CD4-positive, alpha-beta memory T cell (primary cell): ENCODE results near the gene CYTH1. TPM values are rescaled to one million over a fixed set of nuclear protein-coding genes. Genes with fewer than 3 reads are reported as not detected.

Experiments
- CTCF ChIA-PET: fragments of 350-600 bp; sonication (Branson Sonifier 250); formaldehyde crosslinking; loops from one replicate; lab custom pipeline; 2021; ENCODE audit warnings: inconsistent platforms; ENCODE audit not compliant: partially characterized antibody; lab: Charles Lee
- POLR2A ChIA-PET: fragments of 350-600 bp; sonication (Branson Sonifier 250); formaldehyde crosslinking; loops from one replicate; lab custom pipeline; 2021; ENCODE audit not compliant: partially characterized antibody; lab: Charles Lee
- DNase-seq, 5 donors: peaks; one replicate each; pipeline versions ENCODE4 v3.0.0 to v3.0.0-alpha.2; 2020 to 2022; ENCODE audit warnings: mixed read lengths in 1 of 5
- H3K27ac ChIP-seq: one replicate; pipeline ENCODE4 v1.7.0; 2013; ENCODE audit warnings: low read depth, low read length
- H3K27me3 ChIP-seq: 2 replicates; pipeline ENCODE4 v1.7.0; 2013; ENCODE audit warnings: mild to moderate bottlenecking, low read length, moderate library complexity; ENCODE audit not compliant: insufficient read depth
- H3K36me3 ChIP-seq: 2 replicates; pipeline ENCODE4 v1.7.0; 2013; ENCODE audit warnings: mild to moderate bottlenecking, low read length, moderate library complexity; ENCODE audit not compliant: insufficient read depth
- H3K4me1 ChIP-seq: 2 replicates; pipeline ENCODE4 v1.7.0; 2013; ENCODE audit warnings: mild to moderate bottlenecking, low read length, moderate library complexity; ENCODE audit not compliant: insufficient read depth
- H3K4me3 ChIP-seq, 2 donors: one replicate each; pipeline ENCODE4 v1.7.0; 2013; ENCODE audit warnings: low read length in 2 of 2, mild to moderate bottlenecking in 1 of 2
- H3K9me3 ChIP-seq, 2 donors: one replicate each; pipeline ENCODE4 v1.7.0; 2013; ENCODE audit warnings: low read length in 2 of 2, control low read depth in 1 of 2; ENCODE audit not compliant: control insufficient read depth in 1 of 2
- H3K27ac Mint-ChIP-seq, 7 donors: one replicate each; pipeline ENCODE4 v1.8.0; 2020 to 2021; ENCODE audit warnings: mixed read lengths in 7 of 7, mild to moderate bottlenecking in 6 of 7, inconsistent platforms in 3 of 7, moderate library complexity in 3 of 7
- H3K27me3 Mint-ChIP-seq, 2 donors: one replicate each; pipeline ENCODE4 v1.8.0; 2020 to 2021; ENCODE audit warnings: mixed read lengths in 2 of 2
- H3K36me3 Mint-ChIP-seq, 2 donors: one replicate each; pipeline ENCODE4 v1.8.0; 2020 to 2021; ENCODE audit warnings: mixed read lengths in 2 of 2, inconsistent platforms in 1 of 2, mild to moderate bottlenecking in 1 of 2
- H3K4me1 Mint-ChIP-seq, 4 donors: one replicate each; pipeline ENCODE4 v1.8.0; 2020 to 2021; ENCODE audit warnings: mixed read lengths in 4 of 4, mild to moderate bottlenecking in 1 of 4
- H3K4me3 Mint-ChIP-seq, 8 donors: one replicate each; pipeline ENCODE4 v1.8.0; 2020 to 2021; ENCODE audit warnings: mixed read lengths in 8 of 8, mild to moderate bottlenecking in 7 of 8, moderate library complexity in 6 of 8, inconsistent platforms in 3 of 8
- H3K9me3 Mint-ChIP-seq, 8 donors: one replicate each; pipeline ENCODE4 v1.8.0; 2020 to 2021; ENCODE audit warnings: mixed read lengths in 8 of 8, mild to moderate bottlenecking in 5 of 8, inconsistent platforms in 3 of 8, moderate library complexity in 1 of 8
- intact Hi-C: fragments of 100-400 bp; cut with micrococcal nuclease; formaldehyde crosslinking; loops from one replicate; pipeline ENCODE4 v1.15.1; 2023
- polyA plus RNA-seq, 2 donors: library from polyadenylated mRNA; unstranded; fragments of 300-500 nt; fragmentation: Illumina TruSeq; gene quantifications; one replicate each; pipeline ENCODE4 v1.2.3, GENCODE V29; 2021
- total RNA-seq, 2 experiments: library from RNA; stranded (reverse); gene quantifications; one replicate each; pipeline ENCODE4 v1.2.3, GENCODE V29; 2021

The CYTH1 gene
- total and polyA plus RNA-seq, 4 experiments from 2014 or later = 271 to 390 (median 375) TPM

GRCh38 chr17:78819402-78819801 is 37.3 kb upstream of the CYTH1 start:
- no peaks in the 10 kb centered on the region for H3K27me3 ChIP-seq
- ChIA-PET POLR2A (interaction anchor here (0.6 to 6.1 kb wide), 35 partner anchors 9 to 861 kb away, joined by 3 to 99 read pairs (median 6); partner anchors contain the start of genes CYTH1, TNRC6C and USP36), CTCF (interaction anchor here (0.8 to 3.2 kb wide), 20 partner anchors 8 to 373 kb away, joined by 3 to 17 read pairs (median 5); no protein-coding TSS in a partner anchor)
- Mint-ChIP-seq H3K27ac (peak overlapping the region; percentile 86 to 100 (median 96)), H3K36me3 (peaks cover 63 to 77% of the 10 kb centered on the region in 2 donors), H3K27me3 (no peaks in the 10 kb centered on the region), H3K9me3 (peaks cover 0 to 2% (median 0%) of the 10 kb centered on the region in 8 donors), H3K4me1 (peaks cover 35 to 81% (median 53%) of the 10 kb centered on the region in 4 donors), H3K4me3 (peak overlapping the region; percentile 56 to 83 (median 76))
- H3K27ac ChIP-seq = peak overlapping the region; percentile 83
- peaks cover 59% of the 10 kb centered on the region for H3K4me1 ChIP-seq
- no peaks in the 10 kb centered on the region for H3K9me3 ChIP-seq
- DNase-seq = peak in 1 of 5 donors; percentile 59
- H3K36me3 ChIP-seq = peaks cover 59% of the 10 kb centered on the region
- peak overlapping the region; percentile 5 to 35 for H3K4me3 ChIP-seq
- intact Hi-C loops = loop anchor here (1.0 kb wide), 1 partner anchor 21 kb away; the partner anchor contains the start of gene USP36

GRCh38 chr17:78818932-78819331 is 36.9 kb upstream of the CYTH1 start:
- Histone ChIP-seq H3K36me3 (peaks cover 61% of the 10 kb centered on the region), H3K27me3 (no peaks in the 10 kb centered on the region), H3K9me3 (no peaks in the 10 kb centered on the region), H3K4me3 (peak overlapping the region in 1 of 2 donors; percentile 35), H3K4me1 (peaks cover 59% of the 10 kb centered on the region), H3K27ac (peak overlapping the region; percentile 83)
- intact Hi-C loops = loop anchor here (1.0 kb wide), 1 partner anchor 21 kb away; the partner anchor contains the start of gene USP36
- peak; percentile 82 to 87 (median 84) for DNase-seq
- Mint-ChIP-seq H3K36me3 (peaks cover 62 to 77% of the 10 kb centered on the region in 2 donors), H3K4me1 (peaks cover 33 to 81% (median 50%) of the 10 kb centered on the region in 4 donors), H3K9me3 (peaks cover 0 to 2% (median 0%) of the 10 kb centered on the region in 8 donors), H3K4me3 (peak overlapping the region; percentile 56 to 83 (median 76)), H3K27ac (peak overlapping the region; percentile 86 to 100 (median 96)), H3K27me3 (no peaks in the 10 kb centered on the region)
- ChIA-PET CTCF (interaction anchor here (0.8 to 3.2 kb wide), 21 partner anchors 9 to 373 kb away, joined by 3 to 17 read pairs (median 5); no protein-coding TSS in a partner anchor), POLR2A (interaction anchor here (0.6 to 6.1 kb wide), 36 partner anchors 9 to 860 kb away, joined by 3 to 99 read pairs (median 6); partner anchors contain the start of genes CYTH1, TNRC6C and USP36)

GRCh38 chr17:78818152-78818846 is 36.2 kb upstream of the CYTH1 start:
- ChIA-PET CTCF (interaction anchor here (0.8 to 3.2 kb wide), 15 partner anchors 10 to 321 kb away, joined by 3 to 17 read pairs (median 4); no protein-coding TSS in a partner anchor), POLR2A (interaction anchor here (0.7 to 6.1 kb wide), 31 partner anchors 10 to 860 kb away, joined by 3 to 99 read pairs (median 6); partner anchors contain the start of genes CYTH1, TNRC6C and USP36)
- Mint-ChIP-seq H3K27me3 (no peaks in the 10 kb centered on the region), H3K27ac (peak overlapping the region; percentile 86 to 100 (median 96)), H3K9me3 (peaks cover 0 to 2% (median 0%) of the 10 kb centered on the region in 8 donors), H3K4me1 (peaks cover 34 to 80% (median 49%) of the 10 kb centered on the region in 4 donors), H3K36me3 (peaks cover 62 to 78% of the 10 kb centered on the region in 2 donors), H3K4me3 (peak overlapping the region; percentile 56 to 88 (median 78))
- Histone ChIP-seq H3K9me3 (no peaks in the 10 kb centered on the region), H3K36me3 (peaks cover 61% of the 10 kb centered on the region), H3K4me1 (peaks cover 62% of the 10 kb centered on the region), H3K27ac (peak overlapping the region; percentile 83), H3K4me3 (peak overlapping the region in 1 of 2 donors; percentile 16), H3K27me3 (no peaks in the 10 kb centered on the region)
- peak in 2 of 5 donors; percentile 29 to 38 for DNase-seq
- intact Hi-C loops = no loop called here

- intact Hi-C loops = loop anchor here (1.0 to 2.0 kb wide), 2 partner anchors 12 to 34 kb away; partner anchors contain the start of gene CYTH1
- Histone ChIP-seq H3K4me1 (peaks cover 69% of the 10 kb centered on the region), H3K27ac (peak overlapping the region; percentile 83), H3K27me3 (no peaks in the 10 kb centered on the region), H3K36me3 (peaks cover 64% of the 10 kb centered on the region), H3K4me3 (no peak overlapping the region), H3K9me3 (no peaks in the 10 kb centered on the region)
- peak overlapping the region; percentile 68 to 88 (median 80) for H3K4me3 Mint-ChIP-seq
- H3K4me1 Mint-ChIP-seq = peaks cover 35 to 76% (median 51%) of the 10 kb centered on the region in 4 donors
- ChIA-PET POLR2A (interaction anchor here (0.7 to 6.1 kb wide), 7 partner anchors 12 to 473 kb away, joined by 3 to 99 read pairs (median 8); partner anchors contain the start of gene CYTH1), CTCF (interaction anchor here (0.6 to 3.2 kb wide), 5 partner anchors 10 to 27 kb away, joined by 3 to 17 read pairs (median 4); no protein-coding TSS in a partner anchor)
- H3K27me3 Mint-ChIP-seq = no peaks in the 10 kb centered on the region
- H3K36me3 Mint-ChIP-seq = peaks cover 60 to 77% of the 10 kb centered on the region in 2 donors
- H3K27ac Mint-ChIP-seq = peak overlapping the region; percentile 86 to 100 (median 96)
- peaks cover 0 to 2% (median 0%) of the 10 kb centered on the region in 8 donors for H3K9me3 Mint-ChIP-seq
- DNase-seq = peak; percentile 89 to 95 (median 93)
Observed at GRCh38 chr17:78817123-78817522, 35.0 kb upstream of the CYTH1 start.

GRCh38 chr17:78815696-78816095 is 33.6 kb upstream of the CYTH1 start:
- peaks cover 65% of the 10 kb centered on the region for H3K4me1 ChIP-seq
- H3K4me1 Mint-ChIP-seq = peaks cover 37 to 71% (median 50%) of the 10 kb centered on the region in 4 donors
- no peaks in the 10 kb centered on the region for H3K27me3 Mint-ChIP-seq
- intact Hi-C loops = loop anchor here (2.0 kb wide), 1 partner anchor 33 kb away; the partner anchor contains the start of gene CYTH1
- no peak overlapping the region for H3K27ac ChIP-seq
- peaks cover 70% of the 10 kb centered on the region for H3K36me3 ChIP-seq
- DNase-seq = peak in 1 of 5 donors; percentile 3
- peaks cover 0 to 2% (median 0%) of the 10 kb centered on the region in 8 donors for H3K9me3 Mint-ChIP-seq
- H3K9me3 ChIP-seq = no peaks in the 10 kb centered on the region
- H3K36me3 Mint-ChIP-seq = peaks cover 61 to 78% of the 10 kb centered on the region in 2 donors
- POLR2A ChIA-PET = interaction anchor here (1.4 to 6.1 kb wide), 3 partner anchors 11 to 67 kb away, joined by 8 to 99 read pairs (median 81); partner anchors contain the start of gene CYTH1
- H3K27me3 ChIP-seq = no peaks in the 10 kb centered on the region
- no peak overlapping the region for H3K4me3 ChIP-seq
- H3K4me3 Mint-ChIP-seq = peak overlapping the region in 3 of 8 donors; percentile 9 to 38 (median 26)
- H3K27ac Mint-ChIP-seq = peak overlapping the region; percentile 66 to 93 (median 87)
- CTCF ChIA-PET = interaction anchor here (0.6 to 0.9 kb wide), 2 partner anchors 16 to 28 kb away, joined by 3 read pairs; no protein-coding TSS in a partner anchor

GRCh38 chr17:78812855-78813254 is 30.8 kb upstream of the CYTH1 start:
- peak overlapping the region; percentile 70 to 93 (median 83) for H3K27ac Mint-ChIP-seq
- POLR2A ChIA-PET = interaction anchor here (1.0 kb wide), 1 partner anchor 38 kb away, joined by 3 read pairs; no protein-coding TSS in a partner anchor
- peaks cover 63 to 83% of the 10 kb centered on the region in 2 donors for H3K36me3 Mint-ChIP-seq
- intact Hi-C loops = no loop called here
- Histone ChIP-seq H3K4me3 (no peak overlapping the region), H3K27ac (peak overlapping the region; percentile 32), H3K27me3 (no peaks in the 10 kb centered on the region), H3K4me1 (peaks cover 37% of the 10 kb centered on the region), H3K9me3 (no peaks in the 10 kb centered on the region), H3K36me3 (peaks cover 80% of the 10 kb centered on the region)
- no peaks in the 10 kb centered on the region for H3K27me3 Mint-ChIP-seq
- DNase-seq = peak in 3 of 5 donors; percentile 25 to 66 (median 56)
- peaks cover 0 to 2% (median 0%) of the 10 kb centered on the region in 8 donors for H3K9me3 Mint-ChIP-seq
- peak overlapping the region in 2 of 8 donors; percentile 17 to 44 for H3K4me3 Mint-ChIP-seq
- peaks cover 22 to 49% (median 36%) of the 10 kb centered on the region in 4 donors for H3K4me1 Mint-ChIP-seq
- CTCF ChIA-PET = interaction anchor here (1.1 kb wide), 1 partner anchor 12 kb away, joined by 3 read pairs; no protein-coding TSS in a partner anchor
